B cell (primary cell): Measurements from ENCODE around the gene TAS2R19. TPM values are rescaled to one million over a fixed set of nuclear protein-coding genes. Genes with fewer than 3 reads are reported as not detected.

Source experiments
- ATAC-seq: fragments of 200-7000 bp; cut with Tn5 transposase; one replicate; pipeline ENCODE4 v1.10.0; 2021; ENCODE audit warnings: low read depth, mild to moderate bottlenecking, moderate number of reproducible peaks, moderate library complexity
- CTCF ChIA-PET: fragments of 350-600 bp; sonication (Branson Sonifier 250); formaldehyde crosslinking; loops from one replicate; lab custom pipeline; 2021; ENCODE audit warnings: antibody characterized with exemption, inconsistent platforms; lab: Charles Lee
- POLR2A ChIA-PET: fragments of 350-600 bp; sonication (Branson Sonifier 250); formaldehyde crosslinking; loops from one replicate; lab custom pipeline; 2021; ENCODE audit warnings: antibody characterized with exemption; lab: Charles Lee
- DNase-seq: peaks from one replicate; pipeline ENCODE4 v3.0.0; 2013
- H2AFZ ChIP-seq: 2 replicates; pipeline ENCODE4 v1.6.1; 2012; ENCODE audit warnings: mild to moderate bottlenecking, low read depth, low read length; ENCODE audit not compliant: insufficient read depth, poor library complexity, severe bottlenecking
- H3K27ac ChIP-seq, 2 donors: 1 replicate in 1 of 2; 2 replicates in 1 of 2; pipeline ENCODE4 v1.5.1; 2012 to 2013; ENCODE audit warnings: low read length in 2 of 2, mild to moderate bottlenecking in 2 of 2, moderate library complexity in 1 of 2
- H3K27me3 ChIP-seq, 4 experiments: fragments of 200-600 bp in 1 of 4; sonication (generic) in 1 of 4; replicated peaks in 1 of 4; 1 replicate in 2 of 4; 2 replicates in 2 of 4; pipeline versions ENCODE4 v1.6.1 to v1.7.0; 2013 to 2016; ENCODE audit warnings: low read length in 3 of 4, mild to moderate bottlenecking in 2 of 4, mixed read lengths in 1 of 4, moderate library complexity in 1 of 4; ENCODE audit not compliant: insufficient read depth in 4 of 4, control insufficient read depth in 3 of 4; ENCODE audit errors: control extremely low read depth in 1 of 4
- H3K36me3 ChIP-seq, 2 experiments: replicated peaks in 1 of 2; 1 replicate in 1 of 2; 2 replicates in 1 of 2; pipeline versions ENCODE4 v1.6.1 to v1.7.1; 2013; ENCODE audit warnings: low read length in 1 of 2; ENCODE audit not compliant: insufficient read depth in 2 of 2, control insufficient read depth in 1 of 2; ENCODE audit errors: control extremely low read depth in 1 of 2, extremely low read depth in 1 of 2
- H3K4me1 ChIP-seq, 2 donors: fragments of 200-600 bp in 1 of 2; sonication (generic) in 1 of 2; 1 replicate in 1 of 2; 2 replicates in 1 of 2; pipeline versions ENCODE4 v1.5.1 to v1.6.1; 2013 to 2017; ENCODE audit warnings: low read length in 2 of 2; ENCODE audit not compliant: control insufficient read depth in 2 of 2, insufficient read depth in 2 of 2
- H3K4me2 ChIP-seq: replicated peaks from 2 replicates; pipeline ENCODE3; 2012; ENCODE audit warnings: mild to moderate bottlenecking, low read depth, low read length; ENCODE audit not compliant: poor library complexity, severe bottlenecking
- H3K4me3 ChIP-seq, 5 experiments: fragments of 200-600 bp in 1 of 5; sonication (generic) in 1 of 5; 1 replicate in 3 of 5; 2 replicates in 2 of 5; pipeline versions ENCODE4 v1.5.1 to v1.7.0; 2011 to 2016; ENCODE audit warnings: low read length in 4 of 5, mild to moderate bottlenecking in 4 of 5, low read depth in 2 of 5, control low read depth in 1 of 5, moderate library complexity in 1 of 5; ENCODE audit not compliant: insufficient read depth in 1 of 5; ENCODE audit errors: control extremely low read depth in 1 of 5, extremely low read depth in 1 of 5
- H3K79me2 ChIP-seq: fragments of 200-600 bp; sonication (generic); one replicate; pipeline ENCODE4 v1.6.0; 2016; ENCODE audit warnings: low read length; ENCODE audit not compliant: control insufficient read depth, insufficient read depth
- H3K9ac ChIP-seq: fragments of 200-600 bp; sonication (generic); 2 replicates; pipeline ENCODE4 v1.6.1; 2017; ENCODE audit warnings: mild to moderate bottlenecking, low read length, moderate library complexity
- H3K9me3 ChIP-seq, 3 donors: one replicate each; pipeline versions ENCODE4 v1.6.1 to v1.7.1; 2013; ENCODE audit warnings: low read length in 2 of 3; ENCODE audit not compliant: control insufficient read depth in 2 of 3, insufficient read depth in 1 of 3; ENCODE audit errors: control extremely low read depth in 1 of 3
- H4K20me1 ChIP-seq: 2 replicates; pipeline ENCODE4 v1.6.0; 2012; ENCODE audit warnings: mild to moderate bottlenecking, low read length; ENCODE audit not compliant: insufficient read depth, control insufficient read depth, poor library complexity, severe bottlenecking
- H3K27ac Mint-ChIP-seq: one replicate; pipeline ENCODE4 v1.8.0; 2021; ENCODE audit warnings: mixed read lengths
- H3K27me3 Mint-ChIP-seq: one replicate; pipeline ENCODE4 v1.8.0; 2021; ENCODE audit warnings: mixed read lengths
- H3K4me1 Mint-ChIP-seq: one replicate; pipeline ENCODE4 v1.8.0; 2021; ENCODE audit warnings: mixed read lengths
- H3K4me3 Mint-ChIP-seq: one replicate; pipeline ENCODE4 v1.8.0; 2021; ENCODE audit warnings: mixed read lengths
- H3K9me3 Mint-ChIP-seq: one replicate; pipeline ENCODE4 v1.8.0; 2022; ENCODE audit warnings: mixed read lengths; ENCODE audit not compliant: insufficient read depth
- EZH2 ChIP-seq: IDR thresholded peaks from 2 replicates; pipeline ENCODE4 v1.6.1; 2012; ENCODE audit warnings: borderline replicate concordance, low read depth, mild to moderate bottlenecking, moderate library complexity, low read length; ENCODE audit not compliant: insufficient read depth, poor library complexity, severe bottlenecking
- WGBS: methylation state at CpG from one replicate; pipeline ENCODE4 v1.1.5; 2013; ENCODE audit warnings: missing lambda C conversion rate; ENCODE audit not compliant: insufficient coverage; 5-methylcytosine and 5-hydroxymethylcytosine counted together
- intact Hi-C: fragments of 100-400 bp; cut with micrococcal nuclease; formaldehyde crosslinking; loops from one replicate; pipeline ENCODE4 v1.10.0; 2022
- polyA plus RNA-seq: library from polyadenylated mRNA; depleted of rRNA; stranded (reverse); fragments of >200 nt; gene quantifications from 2 replicates; pipeline ENCODE4 v1.2.3, GENCODE V29; 2012
- total RNA-seq, 2 donors: library from RNA; stranded (reverse); fragments of 120-200 nt in 1 of 2; gene quantifications; 1 replicate in 1 of 2; 2 replicates in 1 of 2; pipeline versions ENCODE4 v1.2.3 to v1.2.4, GENCODE V29; 2013 to 2022
- TF ChIP-seq, protein P1 (sequence below): fragments of 200-600 bp; IDR thresholded peaks from one replicate; pipeline ENCODE4 v1.8.0; 2022; ENCODE audit warnings: antibody characterized with exemption, mild to moderate bottlenecking

TAS2R19 gene
- total and polyA plus RNA-seq, 2 donors (not counting 1 experiment from before 2014, with no cell fraction given): 0.34 to 5.7 TPM

DNA sequence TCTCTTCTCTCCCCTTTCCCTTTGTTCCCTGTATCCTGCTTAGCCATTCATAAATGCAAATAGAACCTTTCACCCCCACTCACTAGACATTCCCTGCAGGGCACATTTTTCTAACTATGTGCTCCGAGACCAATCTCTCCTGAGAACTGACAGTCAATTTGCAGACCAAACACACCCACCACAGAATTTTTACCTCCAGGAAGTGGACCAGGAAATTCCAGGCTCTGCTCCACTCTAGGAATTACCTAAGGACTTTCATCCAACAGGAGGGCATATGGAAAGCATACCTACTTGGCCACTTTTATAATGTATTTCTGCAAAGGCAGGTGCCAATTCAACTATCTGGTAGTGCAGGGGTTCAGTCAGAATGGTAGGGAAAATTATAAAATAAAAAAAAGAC is 48.6 kb upstream of the TAS2R19 start:
- CTCF ChIA-PET: no interaction called here
- no peaks in the 10 kb centered on the region for H3K27me3 Mint-ChIP-seq

DNA sequence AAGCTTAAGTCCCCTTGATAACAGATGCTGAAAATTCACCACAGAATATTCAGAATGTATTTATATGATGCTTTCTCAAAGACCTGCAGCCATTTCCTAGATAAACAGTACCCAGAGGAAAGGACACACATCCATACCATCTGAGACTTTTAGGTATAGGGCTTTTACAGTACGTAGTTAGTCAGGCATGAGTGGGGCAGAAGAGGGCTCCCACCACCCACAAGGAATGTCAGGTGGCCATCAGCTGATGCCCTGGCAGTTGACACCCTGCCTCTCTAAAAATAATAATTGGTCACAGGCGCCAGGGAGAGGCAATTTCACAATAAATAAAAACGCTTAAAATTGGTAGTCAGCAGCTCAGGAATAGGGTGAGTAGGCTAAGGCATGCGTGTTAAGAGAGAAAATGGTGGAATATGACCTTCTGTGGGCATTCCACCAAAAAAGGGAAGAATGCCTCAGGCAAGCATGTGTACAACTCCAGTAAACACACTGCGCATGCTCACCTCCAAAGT is 47.5 kb upstream of the TAS2R19 start:
- no peaks in the 10 kb centered on the region for H3K9me3 ChIP-seq
- peaks cover 5% of the 10 kb centered on the region for H3K9me3 Mint-ChIP-seq
- POLR2A ChIA-PET: no interaction called here
- no peak for TF ChIP-seq EZH2
- ATAC-seq: no peak
- H3K27ac Mint-ChIP-seq: no peak overlapping the region
- WGBS: 100% methylated on average over 2 of the region's 5 CpGs
- DNase-seq: no peak
- no peak overlapping the region for H3K4me2 ChIP-seq
- no peaks in the 10 kb centered on the region for H3K27me3 ChIP-seq
- H4K20me1 ChIP-seq: peaks cover 12% of the 10 kb centered on the region
- no peaks in the 10 kb centered on the region for H3K36me3 ChIP-seq
- CTCF ChIA-PET: interaction anchor here (0.8 to 1.4 kb wide), 2 partner anchors 8 to 16 kb away, joined by 3 to 4 read pairs; no protein-coding TSS in a partner anchor
- no peak overlapping the region for H3K4me3 Mint-ChIP-seq
- H3K4me1 ChIP-seq: peaks cover 0 to 4% of the 10 kb centered on the region in 2 donors
- H3K4me1 Mint-ChIP-seq: peaks cover 22% of the 10 kb centered on the region
- H3K79me2 ChIP-seq: peaks cover 14% of the 10 kb centered on the region
- H3K27ac ChIP-seq: no peak overlapping the region
- H3K4me3 ChIP-seq: no peak overlapping the region
- intact Hi-C loops: loop anchor here (1.0 kb wide), 1 partner anchor 56 kb away; no protein-coding TSS in a partner anchor
- H3K9ac ChIP-seq: no peak overlapping the region
- H2AFZ ChIP-seq: no peak overlapping the region
- H3K27me3 Mint-ChIP-seq: no peaks in the 10 kb centered on the region

More for the DNA sequence above, 48.6 kb upstream of the TAS2R19 start:
- Histone ChIP-seq H3K27me3 (no peaks in the 10 kb centered on the region), H3K9ac (no peak overlapping the region), H3K36me3 (no peaks in the 10 kb centered on the region), H2AFZ (no peak overlapping the region), H3K9me3 (no peaks in the 10 kb centered on the region), H3K4me2 (no peak overlapping the region), H4K20me1 (peaks cover 12% of the 10 kb centered on the region), H3K4me3 (no peak overlapping the region), H3K79me2 (peaks cover 18% of the 10 kb centered on the region), H3K27ac (no peak overlapping the region), H3K4me1 (peaks cover 0 to 4% of the 10 kb centered on the region in 2 donors)
- H3K4me3 Mint-ChIP-seq: no peak overlapping the region
- no peak for DNase-seq
- H3K4me1 Mint-ChIP-seq: peaks cover 22% of the 10 kb centered on the region
- TF ChIP-seq, protein P1, sequence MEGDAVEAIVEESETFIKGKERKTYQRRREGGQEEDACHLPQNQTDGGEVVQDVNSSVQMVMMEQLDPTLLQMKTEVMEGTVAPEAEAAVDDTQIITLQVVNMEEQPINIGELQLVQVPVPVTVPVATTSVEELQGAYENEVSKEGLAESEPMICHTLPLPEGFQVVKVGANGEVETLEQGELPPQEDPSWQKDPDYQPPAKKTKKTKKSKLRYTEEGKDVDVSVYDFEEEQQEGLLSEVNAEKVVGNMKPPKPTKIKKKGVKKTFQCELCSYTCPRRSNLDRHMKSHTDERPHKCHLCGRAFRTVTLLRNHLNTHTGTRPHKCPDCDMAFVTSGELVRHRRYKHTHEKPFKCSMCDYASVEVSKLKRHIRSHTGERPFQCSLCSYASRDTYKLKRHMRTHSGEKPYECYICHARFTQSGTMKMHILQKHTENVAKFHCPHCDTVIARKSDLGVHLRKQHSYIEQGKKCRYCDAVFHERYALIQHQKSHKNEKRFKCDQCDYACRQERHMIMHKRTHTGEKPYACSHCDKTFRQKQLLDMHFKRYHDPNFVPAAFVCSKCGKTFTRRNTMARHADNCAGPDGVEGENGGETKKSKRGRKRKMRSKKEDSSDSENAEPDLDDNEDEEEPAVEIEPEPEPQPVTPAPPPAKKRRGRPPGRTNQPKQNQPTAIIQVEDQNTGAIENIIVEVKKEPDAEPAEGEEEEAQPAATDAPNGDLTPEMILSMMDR: no peak
- no peak for TF ChIP-seq EZH2
- POLR2A ChIA-PET: no interaction called here
- no peak overlapping the region for H3K27ac Mint-ChIP-seq
- ATAC-seq: no peak
- peaks cover 2% of the 10 kb centered on the region for H3K9me3 Mint-ChIP-seq
- no CpG with 5 or more reads among the region's 1 CpG for WGBS
- intact Hi-C loops: no loop called here
